Keratinocyte (primary cell): ENCODE data around the gene CENPH. TPM values are rescaled to one million over a fixed set of nuclear protein-coding genes. Genes with fewer than 3 reads are reported as not detected.

Experiments
- DNase-seq: peaks from one replicate; pipeline ENCODE4 v3.0.0-alpha.2; 2011; ENCODE audit warnings: low read depth, missing footprints, low spot score
- FAIRE-seq: peaks from 2 replicates; lab custom pipeline; 2011; peaks lifted over from hg19 to GRCh38; lab: Jason Lieb, UNC
- H2AFZ ChIP-seq: 2 replicates; pipeline ENCODE4 v1.6.0; 2012; ENCODE audit warnings: low read length, control low read depth, inconsistent platforms; ENCODE audit not compliant: control insufficient read depth
- H3K27ac ChIP-seq: 2 replicates; pipeline ENCODE4 v1.5.1; 2011; ENCODE audit warnings: low read length; ENCODE audit not compliant: control insufficient read depth, insufficient read depth
- H3K27me3 ChIP-seq: 3 replicates; pipeline ENCODE4 v1.6.0; 2011; ENCODE audit warnings: low read length; ENCODE audit not compliant: control insufficient read depth, insufficient read depth; ENCODE audit errors: extremely low read depth
- H3K36me3 ChIP-seq, 2 experiments: 2 replicates in 1 of 2; 3 replicates in 1 of 2; pipeline ENCODE4 v1.5.1; 2011; ENCODE audit warnings: low read length in 2 of 2, mild to moderate bottlenecking in 1 of 2; ENCODE audit not compliant: control insufficient read depth in 2 of 2, insufficient read depth in 2 of 2; ENCODE audit errors: extremely low read depth in 1 of 2
- H3K4me1 ChIP-seq: 3 replicates; pipeline ENCODE4 v1.5.1; 2011; ENCODE audit warnings: low read length; ENCODE audit not compliant: control insufficient read depth, insufficient read depth; ENCODE audit errors: extremely low read depth
- H3K4me2 ChIP-seq: 3 replicates; pipeline ENCODE4 v1.6.0; 2011; ENCODE audit warnings: low read depth, low read length; ENCODE audit not compliant: control insufficient read depth, insufficient read depth; ENCODE audit errors: extremely low read depth
- H3K4me3 ChIP-seq, 3 experiments: fragments of 200-600 bp in 1 of 3; sonication (generic) in 1 of 3; 2 replicates in 2 of 3; 3 replicates in 1 of 3; pipeline ENCODE4 v1.5.1; 2011 to 2016; ENCODE audit warnings: low read length in 3 of 3, mild to moderate bottlenecking in 3 of 3, control low read depth in 2 of 3, inconsistent platforms in 1 of 3, low read depth in 1 of 3, mixed read lengths in 1 of 3, mixed run types in 1 of 3, moderate library complexity in 1 of 3; ENCODE audit not compliant: control insufficient read depth in 2 of 3, insufficient read depth in 2 of 3; ENCODE audit errors: extremely low read depth in 1 of 3
- H3K79me2 ChIP-seq: 2 replicates; pipeline ENCODE4 v1.6.0; 2012; ENCODE audit warnings: low read length; ENCODE audit not compliant: control insufficient read depth, insufficient read depth
- H3K9ac ChIP-seq: 3 replicates; pipeline ENCODE4 v1.6.0; 2011; ENCODE audit warnings: low read length; ENCODE audit not compliant: control insufficient read depth, insufficient read depth; ENCODE audit errors: extremely low read depth
- H3K9me1 ChIP-seq: 3 replicates; pipeline ENCODE4 v1.6.0; 2011; ENCODE audit warnings: low read length; ENCODE audit not compliant: control insufficient read depth, insufficient read depth; ENCODE audit errors: extremely low read depth
- H3K9me3 ChIP-seq: 2 replicates; pipeline ENCODE4 v1.5.1; 2012; ENCODE audit warnings: low read depth, low read length; ENCODE audit not compliant: control insufficient read depth
- H4K20me1 ChIP-seq: 3 replicates; pipeline ENCODE4 v1.6.0; 2011; ENCODE audit warnings: low read length; ENCODE audit not compliant: control insufficient read depth, insufficient read depth; ENCODE audit errors: extremely low read depth
- EZH2 ChIP-seq: IDR thresholded peaks from one replicate; pipeline ENCODE4 v1.6.1; 2012; ENCODE audit warnings: inconsistent platforms, mild to moderate bottlenecking, low read length, moderate library complexity
- dilution Hi-C: fragments of 300-500 bp; cut with MboI; formaldehyde crosslinking; loops from one replicate; pipeline ENCODE4 v1.7.0; 2020; ENCODE audit warnings: low sequenced_read_pairs; ENCODE audit not compliant: extremely low pct_ligation_motif_present
- polyA plus RNA-seq, 5 experiments: library from polyadenylated mRNA; depleted of rRNA in 3 of 5; stranded (reverse) in 3 of 5; stranded (forward) in 1 of 5; unstranded in 1 of 5; fragments of >200 nt; gene quantifications; 1 replicate in 1 of 5; 2 replicates in 3 of 5; 3 replicates in 1 of 5; pipeline versions ENCODE4 v1.2.1 to v1.2.3, GENCODE V29; 2011 to 2012; ENCODE audit warnings: missing spikeins in 2 of 5, low read depth in 1 of 5, low replicate concordance in 1 of 5
- TF ChIP-seq, protein P1 (sequence below), 3 experiments: IDR thresholded peaks in 1 of 3; conservative IDR thresholded peaks in 1 of 3; optimal IDR thresholded peaks in 1 of 3; 2 replicates in 2 of 3; 3 replicates in 1 of 3; pipeline versions ENCODE3 to v1.5.1; 2011; ENCODE audit warnings: low read length in 3 of 3, mild to moderate bottlenecking in 3 of 3, moderate library complexity in 2 of 3, control low read depth in 1 of 3, inconsistent platforms in 1 of 3; ENCODE audit not compliant: insufficient read depth in 2 of 3; ENCODE audit errors: extremely low read depth in 1 of 3

CENPH gene
- polyA plus RNA-seq, 1 donor (not counting 4 experiments of a cell fraction or from before 2014, with no cell fraction given) = 13.4 TPM

DNA sequence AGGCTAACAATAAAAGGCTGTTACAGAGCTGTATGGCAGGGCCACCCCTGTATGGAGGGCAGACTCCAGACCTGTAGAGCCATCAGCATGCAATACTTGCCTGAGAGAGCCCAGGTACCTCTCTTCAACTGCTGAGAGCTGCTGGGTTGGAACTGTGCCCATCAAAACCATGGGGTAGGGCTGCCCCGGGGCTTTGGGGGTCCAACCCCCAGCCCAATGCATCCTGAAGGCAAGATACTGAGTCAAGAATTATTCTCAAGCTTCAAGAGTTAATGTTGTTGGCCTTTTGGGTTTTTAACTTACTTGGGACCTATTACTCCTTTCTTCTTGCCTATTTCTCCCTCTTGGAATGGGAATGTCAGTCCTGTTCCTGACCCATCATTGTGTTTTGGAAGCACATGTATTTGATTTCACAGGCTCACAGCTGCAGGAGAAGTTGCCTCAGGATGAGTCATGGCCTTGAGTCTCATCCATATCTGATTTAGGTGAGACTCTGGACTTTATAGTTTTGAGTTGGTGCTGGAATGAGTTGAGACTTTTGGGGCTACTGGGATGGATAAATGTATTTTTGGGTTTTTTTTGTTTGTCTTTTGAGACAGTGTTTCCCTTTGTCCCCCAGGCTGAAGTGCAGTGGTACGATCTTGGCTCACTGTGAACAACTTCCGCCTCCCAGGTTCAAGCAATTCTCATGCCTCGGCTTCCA is 24.3 kb downstream of the CENPH start:
- DNase-seq (no peak), FAIRE-seq (no peak)
- no peak overlapping the region for H3K4me3 ChIP-seq
- TF ChIP-seq EZH2 = no peak
- TF ChIP-seq, protein P1, sequence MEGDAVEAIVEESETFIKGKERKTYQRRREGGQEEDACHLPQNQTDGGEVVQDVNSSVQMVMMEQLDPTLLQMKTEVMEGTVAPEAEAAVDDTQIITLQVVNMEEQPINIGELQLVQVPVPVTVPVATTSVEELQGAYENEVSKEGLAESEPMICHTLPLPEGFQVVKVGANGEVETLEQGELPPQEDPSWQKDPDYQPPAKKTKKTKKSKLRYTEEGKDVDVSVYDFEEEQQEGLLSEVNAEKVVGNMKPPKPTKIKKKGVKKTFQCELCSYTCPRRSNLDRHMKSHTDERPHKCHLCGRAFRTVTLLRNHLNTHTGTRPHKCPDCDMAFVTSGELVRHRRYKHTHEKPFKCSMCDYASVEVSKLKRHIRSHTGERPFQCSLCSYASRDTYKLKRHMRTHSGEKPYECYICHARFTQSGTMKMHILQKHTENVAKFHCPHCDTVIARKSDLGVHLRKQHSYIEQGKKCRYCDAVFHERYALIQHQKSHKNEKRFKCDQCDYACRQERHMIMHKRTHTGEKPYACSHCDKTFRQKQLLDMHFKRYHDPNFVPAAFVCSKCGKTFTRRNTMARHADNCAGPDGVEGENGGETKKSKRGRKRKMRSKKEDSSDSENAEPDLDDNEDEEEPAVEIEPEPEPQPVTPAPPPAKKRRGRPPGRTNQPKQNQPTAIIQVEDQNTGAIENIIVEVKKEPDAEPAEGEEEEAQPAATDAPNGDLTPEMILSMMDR (optimal IDR thresholded peaks at IDR 0.05 in 1 of 3, IDR thresholded peaks at IDR 0.05 in 1 of 3, conservative IDR thresholded peaks at IDR 0.05 in 1 of 3; ENCODE audit: extremely low read depth in 1 of 3, insufficient read depth in 2 of 3, low read length in 3 of 3) = no peak
- peaks cover 10% of the 10 kb centered on the region for H3K79me2 ChIP-seq
- no peaks in the 10 kb centered on the region for H3K36me3 ChIP-seq
- H4K20me1 ChIP-seq = no peaks in the 10 kb centered on the region
- no peaks in the 10 kb centered on the region for H3K9me1 ChIP-seq
- no peak overlapping the region for H3K9ac ChIP-seq
- H2AFZ ChIP-seq = no peak overlapping the region
- H3K4me1 ChIP-seq = peaks cover 10% of the 10 kb centered on the region
- H3K4me2 ChIP-seq = no peak overlapping the region
- H3K9me3 ChIP-seq = no peaks in the 10 kb centered on the region
- no peak overlapping the region for H3K27ac ChIP-seq
- dilution Hi-C loops = no loop called here
- H3K27me3 ChIP-seq = no peaks in the 10 kb centered on the region

DNA sequence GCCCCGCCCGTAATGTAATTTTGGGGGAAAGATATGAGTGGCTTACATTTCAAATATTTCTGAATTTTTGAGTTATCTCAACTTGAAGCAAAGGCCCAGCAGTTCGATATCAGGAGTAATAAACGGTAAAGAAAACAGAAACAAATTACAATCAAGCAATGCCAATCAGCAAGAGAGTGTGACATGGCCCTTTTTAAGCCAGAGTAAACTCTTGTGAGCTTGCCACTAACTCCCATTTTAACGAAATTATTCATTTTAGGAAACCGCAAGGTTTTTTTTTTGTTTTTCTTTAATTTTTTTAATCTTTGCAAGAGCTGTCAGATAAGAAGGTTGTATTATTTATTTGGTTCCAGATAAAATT is 27.7 kb downstream of the CENPH start:
- H3K36me3 ChIP-seq = no peaks in the 10 kb centered on the region
- peaks cover 29% of the 10 kb centered on the region for H3K79me2 ChIP-seq
- peaks cover 15% of the 10 kb centered on the region for H3K4me1 ChIP-seq
- H3K9me1 ChIP-seq = no peaks in the 10 kb centered on the region
- no peaks in the 10 kb centered on the region for H3K27me3 ChIP-seq
- peak overlapping the region; percentile 37 for H3K9ac ChIP-seq
- peak overlapping the region in 2 of 3 experiments; percentile 92 to 97 for H3K4me3 ChIP-seq
- DNase-seq = no peak
- TF ChIP-seq, protein P1 (optimal IDR thresholded peaks at IDR 0.05 in 1 of 3, IDR thresholded peaks at IDR 0.05 in 1 of 3, conservative IDR thresholded peaks at IDR 0.05 in 1 of 3; ENCODE audit: extremely low read depth in 1 of 3, insufficient read depth in 2 of 3, low read length in 3 of 3) = no peak
- no peak for TF ChIP-seq EZH2
- H3K9me3 ChIP-seq = no peaks in the 10 kb centered on the region
- no peak for FAIRE-seq
- peak overlapping the region; percentile 82 for H3K4me2 ChIP-seq
- H2AFZ ChIP-seq = peak overlapping the region; percentile 52
- dilution Hi-C loops = no loop called here
- H3K27ac ChIP-seq = peak overlapping the region; percentile 26
- H4K20me1 ChIP-seq = no peaks in the 10 kb centered on the region
